Suprapubic skin (tissue), 4 donors: Measurements from ENCODE around the gene UBD.

ENCODE experiments used
- CTCF ChIP-seq, 2 donors: fragments of 200-600 bp in 1 of 2; fragments of 450-650 bp in 1 of 2; sonication (generic) in 1 of 2; IDR thresholded peaks; one replicate each; pipeline ENCODE4 v1.5.1; 2016 to 2019; ENCODE audit warnings: antibody characterized with exemption in 2 of 2, mild to moderate bottlenecking in 1 of 2, moderate library complexity in 1 of 2
- POLR2A ChIP-seq, 2 donors: fragments of 450-650 bp; IDR thresholded peaks; one replicate each; pipeline ENCODE4 v1.6.1; 2017; ENCODE audit warnings: antibody characterized with exemption in 2 of 2, mild to moderate bottlenecking in 2 of 2, moderate library complexity in 2 of 2
- POLR2AphosphoS5 ChIP-seq, 3 donors: sonication (generic); formaldehyde crosslinking; IDR thresholded peaks; one replicate each; pipeline ENCODE4 v1.6.1; 2017; ENCODE audit warnings: antibody characterized with exemption in 3 of 3

- TF ChIP-seq POLR2A (IDR thresholded peaks at IDR 0.05) (no peak), CTCF (IDR thresholded peaks at IDR 0.05) (no peak), POLR2AphosphoS5 (IDR thresholded peaks at IDR 0.05) (no peak)
Measured at GRCh38 chr6:29547573-29547972, 12.0 kb downstream of the UBD start.
